T follicular helper cell (primary cell): ENCODE data around the gene SLC39A10.
"Not testable (repeated sequence)": the region's sequence is repeated elsewhere in the genome, so short reads cannot be mapped to it uniquely, and the experiment has no call there.

Experiments used
- DNase-seq: peaks from one replicate; pipeline ENCODE4 v3.0.0-alpha.2; 2020; ENCODE audit warnings: low read depth
- total RNA-seq, 2 experiments: gene quantifications; one replicate each; lab custom pipeline; 2026; lab: John Stamatoyannopoulos, UW

Gene SLC39A10
- total RNA-seq = 43.5 to 71.9 reads per million in 2 experiments

- peak; percentile 93 for DNase-seq
Measured at GRCh38 chr2:195656859-195657633, at the start of gene SLC39A10. TSS of gene SLC39A10 (plus strand) at chr2:195657226. CDS start at chr2:195680043, 22,817 bp downstream.

- DNase-seq = no peak
Measured at GRCh38 chr2:195608768-195609454, 48.1 kb upstream of the SLC39A10 start.

- no peak for DNase-seq
Measured at GRCh38 chr2:195610717-195611116, 46.3 kb upstream of the SLC39A10 start.

- no peak for DNase-seq
Measured at GRCh38 chr2:195612611-195613495, 44.2 kb upstream of the SLC39A10 start.

- no peak for DNase-seq
Measured at GRCh38 chr2:195613922-195614321, 43.1 kb upstream of the SLC39A10 start.

- no peak for DNase-seq
Measured at GRCh38 chr2:195619590-195619989, 37.4 kb upstream of the SLC39A10 start.

GRCh38 chr2:195620501-195620900, 36.5 kb upstream of the SLC39A10 start:
- no peak for DNase-seq

GRCh38 chr2:195622966-195623365, 34.1 kb upstream of the SLC39A10 start:
- DNase-seq = no peak

- no peak for DNase-seq
Measured at GRCh38 chr2:195626507-195626906, 30.5 kb upstream of the SLC39A10 start.

GRCh38 chr2:195628666-195629065, 28.4 kb upstream of the SLC39A10 start:
- no peak for DNase-seq

GRCh38 chr2:195632856-195633572, 24.0 kb upstream of the SLC39A10 start:
- no peak for DNase-seq

- no peak for DNase-seq
Measured at GRCh38 chr2:195633573-195633870, 23.5 kb upstream of the SLC39A10 start.

GRCh38 chr2:195633974-195634373, 23.1 kb upstream of the SLC39A10 start:
- DNase-seq = no peak

- DNase-seq = no peak
Measured at GRCh38 chr2:195636890-195637289, 20.1 kb upstream of the SLC39A10 start.

- no peak for DNase-seq
Measured at GRCh38 chr2:195638750-195639149, 18.3 kb upstream of the SLC39A10 start.

GRCh38 chr2:195639238-195639858, 17.7 kb upstream of the SLC39A10 start:
- DNase-seq = no peak

- no peak for DNase-seq
Measured at GRCh38 chr2:195639959-195640358, 17.1 kb upstream of the SLC39A10 start.

GRCh38 chr2:195642027-195642678, 14.9 kb upstream of the SLC39A10 start:
- no peak for DNase-seq

- DNase-seq = no peak
Measured at GRCh38 chr2:195642679-195643068, 14.4 kb upstream of the SLC39A10 start.

- not testable (repeated sequence) for DNase-seq
Measured at GRCh38 chr2:195644708-195645107, 12.3 kb upstream of the SLC39A10 start.

GRCh38 chr2:195645413-195645812, 11.6 kb upstream of the SLC39A10 start:
- no peak for DNase-seq
